IMR-90 (cell line): ENCODE data around the gene VSTM5.

Experiments
- CTCF ChIP-seq: conservative IDR thresholded peaks from 2 replicates; pipeline ENCODE4 v1.5.1; 2012; ENCODE audit warnings: mild to moderate bottlenecking, low read depth, low read length, improper control_type of control experiment
- ELK1 ChIP-seq: fragments of 150-350 bp; IDR thresholded peaks from 2 replicates; pipeline ENCODE4 v1.6.1; 2016; ENCODE audit warnings: low read depth, mild to moderate bottlenecking, low read length, moderate library complexity, borderline replicate concordance
- MAFK ChIP-seq: IDR thresholded peaks from 2 replicates; pipeline ENCODE4 v1.6.1; 2012; ENCODE audit warnings: low read depth, low read length, improper control_type of control experiment
- MXI1 ChIP-seq: IDR thresholded peaks from 2 replicates; pipeline ENCODE4 v1.6.1; 2012; ENCODE audit warnings: low read depth, mild to moderate bottlenecking, low read length, moderate library complexity, borderline replicate concordance
- RAD21 ChIP-seq: IDR thresholded peaks from 2 replicates; pipeline ENCODE4 v1.6.1; 2012; ENCODE audit warnings: low read length, improper control_type of control experiment

- TF ChIP-seq MAFK (no peak), CTCF (no peak), RAD21 (no peak), MXI1 (no peak), ELK1 (no peak)
Observed at GRCh38 chr11:93871526-93871925, 21.1 kb upstream of the VSTM5 start.
